Muscle layer of colon (tissue), 2 donors: Measurements from ENCODE around the gene C16orf87.

Experiments
- H3K27ac ChIP-seq: one replicate; pipeline ENCODE4 v1.7.0; 2013; ENCODE audit warnings: low read depth, mild to moderate bottlenecking, low read length, moderate library complexity
- H3K27me3 ChIP-seq, 2 donors: one replicate each; pipeline ENCODE4 v1.7.0; 2013; ENCODE audit warnings: low read length in 2 of 2, mild to moderate bottlenecking in 2 of 2; ENCODE audit not compliant: insufficient read depth in 2 of 2, control insufficient read depth in 1 of 2
- H3K36me3 ChIP-seq: one replicate; pipeline ENCODE4 v1.7.0; 2013; ENCODE audit warnings: mild to moderate bottlenecking, low read length; ENCODE audit not compliant: insufficient read depth
- H3K4me1 ChIP-seq: one replicate; pipeline ENCODE4 v1.7.0; 2013; ENCODE audit warnings: mild to moderate bottlenecking, low read length; ENCODE audit not compliant: insufficient read depth
- H3K4me3 ChIP-seq, 2 donors: one replicate each; pipeline ENCODE4 v1.7.0; 2013; ENCODE audit warnings: low read length in 2 of 2, low read depth in 1 of 2, mild to moderate bottlenecking in 1 of 2, moderate library complexity in 1 of 2
- H3K9ac ChIP-seq: one replicate; pipeline ENCODE4 v1.7.0; 2013; ENCODE audit warnings: low read length
- H3K9me3 ChIP-seq: one replicate; pipeline ENCODE4 v1.7.0; 2013; ENCODE audit warnings: mild to moderate bottlenecking, low read length
- donor health status: abdominal sarcoma.
- donor health status: Adenocarcinoma of cecum.

C16orf87 gene

GRCh38 chr16:46772463-46772862 is 58.5 kb downstream of the C16orf87 start:
- Histone ChIP-seq H3K4me1 (no peaks in the 10 kb centered on the region), H3K27ac (no peak overlapping the region), H3K9ac (no peak overlapping the region), H3K9me3 (no peaks in the 10 kb centered on the region), H3K36me3 (no peaks in the 10 kb centered on the region), H3K27me3 (no peaks in the 10 kb centered on the region), H3K4me3 (no peak overlapping the region)

GRCh38 chr16:46768809-46769208 is 62.2 kb downstream of the C16orf87 start:
- Histone ChIP-seq H3K4me1 (no peaks in the 10 kb centered on the region), H3K36me3 (no peaks in the 10 kb centered on the region), H3K9ac (no peak overlapping the region), H3K9me3 (no peaks in the 10 kb centered on the region), H3K27me3 (no peaks in the 10 kb centered on the region), H3K4me3 (no peak overlapping the region), H3K27ac (no peak overlapping the region)

GRCh38 chr16:46765050-46765449 is 65.9 kb downstream of the C16orf87 start:
- H3K9me3 ChIP-seq, result no peaks in the 10 kb centered on the region
- no peak overlapping the region for H3K4me3 ChIP-seq
- no peaks in the 10 kb centered on the region for H3K36me3 ChIP-seq
- H3K4me1 ChIP-seq, result no peaks in the 10 kb centered on the region
- H3K9ac ChIP-seq, result no peak overlapping the region
- H3K27me3 ChIP-seq, result no peaks in the 10 kb centered on the region
- no peak overlapping the region for H3K27ac ChIP-seq

- no peaks in the 10 kb centered on the region for H3K4me1 ChIP-seq
- no peak overlapping the region for H3K4me3 ChIP-seq
- H3K27ac ChIP-seq, result no peak overlapping the region
- no peaks in the 10 kb centered on the region for H3K9me3 ChIP-seq
- no peaks in the 10 kb centered on the region for H3K36me3 ChIP-seq
- no peak overlapping the region for H3K9ac ChIP-seq
- no peaks in the 10 kb centered on the region for H3K27me3 ChIP-seq
Measured at GRCh38 chr16:46763147-46763546, 67.8 kb downstream of the C16orf87 start.

- no peaks in the 10 kb centered on the region for H3K4me1 ChIP-seq
- H3K9me3 ChIP-seq, result no peaks in the 10 kb centered on the region
- no peaks in the 10 kb centered on the region for H3K36me3 ChIP-seq
- H3K9ac ChIP-seq, result no peak overlapping the region
- no peaks in the 10 kb centered on the region for H3K27me3 ChIP-seq
- H3K4me3 ChIP-seq, result no peak overlapping the region
- H3K27ac ChIP-seq, result no peak overlapping the region
Measured at GRCh38 chr16:46762583-46762982, 68.4 kb downstream of the C16orf87 start.

- H3K9ac ChIP-seq, result no peak overlapping the region
- H3K4me1 ChIP-seq, result no peaks in the 10 kb centered on the region
- no peaks in the 10 kb centered on the region for H3K36me3 ChIP-seq
- no peak overlapping the region for H3K4me3 ChIP-seq
- no peaks in the 10 kb centered on the region for H3K9me3 ChIP-seq
- no peak overlapping the region for H3K27ac ChIP-seq
- no peaks in the 10 kb centered on the region for H3K27me3 ChIP-seq
Measured at GRCh38 chr16:46759309-46759708, 71.7 kb downstream of the C16orf87 start.

- Histone ChIP-seq H3K9ac (no peak overlapping the region), H3K4me3 (no peak overlapping the region), H3K27ac (no peak overlapping the region), H3K4me1 (no peaks in the 10 kb centered on the region), H3K27me3 (no peaks in the 10 kb centered on the region), H3K9me3 (no peaks in the 10 kb centered on the region), H3K36me3 (no peaks in the 10 kb centered on the region)
Measured at GRCh38 chr16:46757339-46758050, 73.5 kb downstream of the C16orf87 start.

- H3K4me3 ChIP-seq, result no peak overlapping the region
- no peaks in the 10 kb centered on the region for H3K27me3 ChIP-seq
- no peaks in the 10 kb centered on the region for H3K36me3 ChIP-seq
- H3K27ac ChIP-seq, result no peak overlapping the region
- H3K9ac ChIP-seq, result no peak overlapping the region
- H3K9me3 ChIP-seq, result no peaks in the 10 kb centered on the region
- no peaks in the 10 kb centered on the region for H3K4me1 ChIP-seq
Measured at GRCh38 chr16:46756772-46757171, 74.2 kb downstream of the C16orf87 start.

GRCh38 chr16:46753015-46753414 is 78.0 kb downstream of the C16orf87 start:
- Histone ChIP-seq H3K4me1 (no peaks in the 10 kb centered on the region), H3K27ac (no peak overlapping the region), H3K36me3 (no peaks in the 10 kb centered on the region), H3K9me3 (no peaks in the 10 kb centered on the region), H3K9ac (no peak overlapping the region), H3K4me3 (no peak overlapping the region), H3K27me3 (no peaks in the 10 kb centered on the region)

GRCh38 chr16:46751381-46751780 is 79.6 kb downstream of the C16orf87 start:
- no peak overlapping the region for H3K9ac ChIP-seq
- H3K27ac ChIP-seq, result no peak overlapping the region
- H3K4me1 ChIP-seq, result no peaks in the 10 kb centered on the region
- no peak overlapping the region for H3K4me3 ChIP-seq
- no peaks in the 10 kb centered on the region for H3K9me3 ChIP-seq
- H3K27me3 ChIP-seq, result no peaks in the 10 kb centered on the region
- no peaks in the 10 kb centered on the region for H3K36me3 ChIP-seq

- Histone ChIP-seq H3K9me3 (no peaks in the 10 kb centered on the region), H3K4me3 (no peak overlapping the region), H3K9ac (no peak overlapping the region), H3K27ac (no peak overlapping the region), H3K27me3 (no peaks in the 10 kb centered on the region), H3K4me1 (no peaks in the 10 kb centered on the region), H3K36me3 (no peaks in the 10 kb centered on the region)
Measured at GRCh38 chr16:46748775-46749705, 81.9 kb downstream of the C16orf87 start.
